PC-3 (cell line): ENCODE measurements around the gene TANC1. TPM values are rescaled to one million over a fixed set of nuclear protein-coding genes. Genes with fewer than 3 reads are reported as not detected.
A peak's percentile ranks its signal among the peaks of the same experiment; 100 is the strongest.

ENCODE experiments used
- ATAC-seq: fragments of 200-7000 bp; cut with Tn5 transposase; 2 replicates; pipeline ENCODE4 v1.9.1; 2020; ENCODE audit warnings: mild to moderate bottlenecking, moderate library complexity
- BruUV-seq: library from RNA; stranded (reverse); fragments of 400-500 nt; replicated peaks from 2 replicates; lab custom pipeline; 2021; lab: Mats Ljungman, UMichigan
- CTCF ChIA-PET: fragments of 300-600 bp; sonication (Branson Sonifier 250); formaldehyde crosslinking; loops from one replicate; lab custom pipeline; 2022; ENCODE audit warnings: antibody characterized with exemption; lab: Charles Lee
- POLR2A ChIA-PET: fragments of 300-600 bp; sonication (Branson Sonifier 250); formaldehyde crosslinking; loops from one replicate; lab custom pipeline; 2022; ENCODE audit warnings: antibody characterized with exemption; ENCODE audit not compliant: unreplicated experiment; lab: Charles Lee
- DNase-seq: peaks from one replicate; pipeline ENCODE4 v3.0.0-alpha.2; 2015
- H2AFZ ChIP-seq: fragments of 300-600 bp; sonication (generic); 2 replicates; pipeline ENCODE4 v1.6.0; 2016; ENCODE audit warnings: antibody characterized with exemption, low read length
- H3F3A ChIP-seq: fragments of 300-600 bp; sonication (generic); one replicate; pipeline ENCODE4 v1.6.0; 2017; ENCODE audit warnings: antibody characterized with exemption, low read length, control low read depth, mild to moderate bottlenecking; ENCODE audit not compliant: unreplicated experiment
- H3K27ac ChIP-seq: fragments of 300-600 bp; sonication (generic); 2 replicates; pipeline ENCODE4 v1.5.1; 2016; ENCODE audit warnings: mild to moderate bottlenecking, low read length
- H3K27me3 ChIP-seq: fragments of 300-600 bp; sonication (generic); 2 replicates; pipeline ENCODE4 v1.6.1; 2016; ENCODE audit warnings: low read length, mixed read lengths
- H3K36me3 ChIP-seq: fragments of 300-600 bp; sonication (generic); 2 replicates; pipeline ENCODE4 v1.6.1; 2016; ENCODE audit warnings: low read depth, mixed run types, low read length, mixed read lengths
- H3K4me1 ChIP-seq: fragments of 300-600 bp; sonication (generic); 2 replicates; pipeline ENCODE4 v1.5.1; 2016; ENCODE audit warnings: low read length; ENCODE audit not compliant: insufficient read depth
- H3K4me2 ChIP-seq: fragments of 300-600 bp; sonication (generic); 2 replicates; pipeline ENCODE4 v1.6.0; 2016; ENCODE audit warnings: low read length
- H3K4me3 ChIP-seq: fragments of 300-600 bp; sonication (generic); 2 replicates; pipeline ENCODE4 v1.5.1; 2016; ENCODE audit warnings: mild to moderate bottlenecking, low read length, mixed read lengths
- H3K79me2 ChIP-seq: fragments of 300-600 bp; sonication (generic); 2 replicates; pipeline ENCODE4 v1.6.1; 2017; ENCODE audit warnings: low read length, mixed read lengths
- H3K9ac ChIP-seq: fragments of 300-600 bp; sonication (generic); 2 replicates; pipeline ENCODE4 v1.6.0; 2016; ENCODE audit warnings: mild to moderate bottlenecking, low read length
- H3K9me2 ChIP-seq: fragments of 300-600 bp; sonication (generic); replicated peaks from 2 replicates; pipeline ENCODE4 v1.6.1; 2016; ENCODE audit warnings: mixed run types, low read length, mixed read lengths
- H3K9me3 ChIP-seq: fragments of 300-600 bp; sonication (generic); 2 replicates; pipeline ENCODE4 v1.6.1; 2016; ENCODE audit warnings: low read length, mixed read lengths
- H4K20me1 ChIP-seq: fragments of 300-600 bp; sonication (generic); 2 replicates; pipeline ENCODE4 v1.6.1; 2016; ENCODE audit warnings: low read length, mixed read lengths
- EZH2 ChIP-seq: fragments of 300-600 bp; sonication (generic); IDR thresholded peaks from one replicate; pipeline ENCODE4 v1.6.1; 2017; ENCODE audit warnings: antibody characterized with exemption, mild to moderate bottlenecking, low read length; ENCODE audit not compliant: unreplicated experiment
- EZH2phosphoT487 ChIP-seq: fragments of 300-600 bp; sonication (generic); IDR thresholded peaks from 2 replicates; pipeline ENCODE4 v1.6.1; 2018; ENCODE audit warnings: mild to moderate bottlenecking, antibody characterized with exemption, low read length, borderline replicate concordance
- intact Hi-C: fragments of 100-400 bp; cut with micrococcal nuclease; formaldehyde crosslinking; loops from 2 replicates; pipeline ENCODE4 v1.9.0; 2023
- total RNA-seq: library from RNA; depleted of rRNA; stranded (reverse); fragments of >200 nt; gene quantifications from 2 replicates; pipeline ENCODE4 v1.2.3, GENCODE V29; 2014
- TF ChIP-seq, protein P1 (sequence below): fragments of 300-600 bp; sonication (generic); conservative IDR thresholded peaks from 2 replicates; pipeline ENCODE4 v1.5.1; 2017; ENCODE audit warnings: antibody characterized with exemption, low read depth, mild to moderate bottlenecking, low read length

Gene TANC1
- total RNA-seq, 1 experiment from 2014 or later, result 17.6 TPM

DNA sequence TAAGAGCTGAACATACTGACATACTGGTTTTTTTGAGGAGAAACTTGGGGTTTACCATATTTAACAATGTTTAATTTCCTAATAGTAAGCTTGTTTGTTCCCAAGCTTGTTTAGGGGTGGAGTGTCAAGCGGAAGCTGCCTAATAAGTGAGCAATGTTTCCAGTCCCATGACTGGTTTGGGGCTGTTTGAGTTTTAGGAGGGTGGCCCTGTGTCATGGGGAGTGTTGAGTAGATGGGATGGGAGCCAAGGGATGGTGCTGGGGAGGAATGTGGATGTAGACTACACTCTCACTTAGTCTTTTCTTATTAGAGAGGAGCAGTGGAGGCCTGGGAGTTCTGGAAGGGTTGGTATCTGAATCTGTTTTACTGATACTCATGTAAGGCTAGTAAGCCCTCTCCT, 128.5 kb downstream of the TANC1 start:
- H3K4me2 ChIP-seq, result no peak overlapping the region
- H4K20me1 ChIP-seq, result no peaks in the 10 kb centered on the region
- H3F3A ChIP-seq, result peaks cover 8% of the 10 kb centered on the region
- no peaks in the 10 kb centered on the region for H3K27me3 ChIP-seq
- H2AFZ ChIP-seq, result no peak overlapping the region
- ChIA-PET POLR2A (no interaction called here), CTCF (no interaction called here)
- intact Hi-C loops, result loop anchor here (5.0 kb wide), 1 partner anchor 130 kb away; the partner anchor contains the start of gene TANC1
- peak overlapping the region; percentile 98 for H3K27ac ChIP-seq
- no peak overlapping the region for H3K4me3 ChIP-seq
- DNase-seq, result peak; percentile 54
- peaks cover 61% of the 10 kb centered on the region for H3K4me1 ChIP-seq
- peak; percentile 2; the same call in 1 of the 2 replicates for ATAC-seq
- peaks cover 15% of the 10 kb centered on the region for H3K36me3 ChIP-seq
- H3K79me2 ChIP-seq, result peaks cover 34% of the 10 kb centered on the region
- no peaks in the 10 kb centered on the region for H3K9me2 ChIP-seq
- peak overlapping the region; percentile 70 for H3K9ac ChIP-seq
- peaks cover 9% of the 10 kb centered on the region; the same call in 1 of the 2 replicates for H3K9me3 ChIP-seq
- TF ChIP-seq, protein P1, sequence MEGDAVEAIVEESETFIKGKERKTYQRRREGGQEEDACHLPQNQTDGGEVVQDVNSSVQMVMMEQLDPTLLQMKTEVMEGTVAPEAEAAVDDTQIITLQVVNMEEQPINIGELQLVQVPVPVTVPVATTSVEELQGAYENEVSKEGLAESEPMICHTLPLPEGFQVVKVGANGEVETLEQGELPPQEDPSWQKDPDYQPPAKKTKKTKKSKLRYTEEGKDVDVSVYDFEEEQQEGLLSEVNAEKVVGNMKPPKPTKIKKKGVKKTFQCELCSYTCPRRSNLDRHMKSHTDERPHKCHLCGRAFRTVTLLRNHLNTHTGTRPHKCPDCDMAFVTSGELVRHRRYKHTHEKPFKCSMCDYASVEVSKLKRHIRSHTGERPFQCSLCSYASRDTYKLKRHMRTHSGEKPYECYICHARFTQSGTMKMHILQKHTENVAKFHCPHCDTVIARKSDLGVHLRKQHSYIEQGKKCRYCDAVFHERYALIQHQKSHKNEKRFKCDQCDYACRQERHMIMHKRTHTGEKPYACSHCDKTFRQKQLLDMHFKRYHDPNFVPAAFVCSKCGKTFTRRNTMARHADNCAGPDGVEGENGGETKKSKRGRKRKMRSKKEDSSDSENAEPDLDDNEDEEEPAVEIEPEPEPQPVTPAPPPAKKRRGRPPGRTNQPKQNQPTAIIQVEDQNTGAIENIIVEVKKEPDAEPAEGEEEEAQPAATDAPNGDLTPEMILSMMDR, result no peak
- TF ChIP-seq EZH2 (no peak), EZH2phosphoT487 (no peak)
- no TSS peak for BruUV-seq

DNA sequence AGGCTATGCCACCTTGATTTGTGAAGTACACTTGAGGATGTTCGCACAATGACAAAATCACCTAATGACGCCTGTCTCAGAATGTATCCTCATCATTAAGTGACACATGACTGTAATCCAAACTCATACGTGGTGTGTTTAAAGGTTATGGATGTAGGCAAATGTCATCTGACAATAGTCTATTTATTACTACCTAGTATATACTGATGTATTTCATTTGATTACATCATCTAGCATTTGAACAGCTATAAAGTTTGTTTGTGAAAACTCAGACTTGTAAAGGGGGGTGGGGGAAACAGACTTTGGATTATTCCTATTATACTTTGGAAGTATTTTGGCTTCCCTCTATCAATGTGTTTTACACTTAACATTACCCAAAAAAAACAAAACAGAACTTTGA, 129.9 kb downstream of the TANC1 start:
- POLR2A ChIA-PET, result interaction anchor here (0.6 to 1.2 kb wide), 3 partner anchors 21 to 187 kb away, joined by 3 to 7 read pairs (median 4); no protein-coding TSS in a partner anchor
- peak overlapping the region; percentile 76 for H3K9ac ChIP-seq
- H2AFZ ChIP-seq, result no peak overlapping the region
- ATAC-seq, result peak; percentile 64
- no TSS peak for BruUV-seq
- H3F3A ChIP-seq, result peaks cover 8% of the 10 kb centered on the region
- H3K79me2 ChIP-seq, result peaks cover 27% of the 10 kb centered on the region
- DNase-seq, result peak; percentile 63
- peaks cover 47% of the 10 kb centered on the region for H3K4me1 ChIP-seq
- TF ChIP-seq, protein P1, result no peak
- TF ChIP-seq EZH2phosphoT487 (no peak), EZH2 (no peak)
- H3K4me3 ChIP-seq, result peak overlapping the region; percentile 47; the same call in 1 of the 2 replicates
- intact Hi-C loops, result loop anchor here (1.0 to 5.0 kb wide), 2 partner anchors 15 to 131 kb away; partner anchors contain the start of gene TANC1
- peak overlapping the region; percentile 98 for H3K27ac ChIP-seq
- CTCF ChIA-PET, result interaction anchor here (0.7 kb wide), 1 partner anchor 15 kb away, joined by 5 read pairs; no protein-coding TSS in a partner anchor
- peak overlapping the region; percentile 76 for H3K4me2 ChIP-seq
- no peaks in the 10 kb centered on the region for H4K20me1 ChIP-seq
- H3K9me2 ChIP-seq, result no peaks in the 10 kb centered on the region
- H3K27me3 ChIP-seq, result no peaks in the 10 kb centered on the region
- peaks cover 9% of the 10 kb centered on the region; the same call in 1 of the 2 replicates for H3K9me3 ChIP-seq
- H3K36me3 ChIP-seq, result peaks cover 15% of the 10 kb centered on the region

DNA sequence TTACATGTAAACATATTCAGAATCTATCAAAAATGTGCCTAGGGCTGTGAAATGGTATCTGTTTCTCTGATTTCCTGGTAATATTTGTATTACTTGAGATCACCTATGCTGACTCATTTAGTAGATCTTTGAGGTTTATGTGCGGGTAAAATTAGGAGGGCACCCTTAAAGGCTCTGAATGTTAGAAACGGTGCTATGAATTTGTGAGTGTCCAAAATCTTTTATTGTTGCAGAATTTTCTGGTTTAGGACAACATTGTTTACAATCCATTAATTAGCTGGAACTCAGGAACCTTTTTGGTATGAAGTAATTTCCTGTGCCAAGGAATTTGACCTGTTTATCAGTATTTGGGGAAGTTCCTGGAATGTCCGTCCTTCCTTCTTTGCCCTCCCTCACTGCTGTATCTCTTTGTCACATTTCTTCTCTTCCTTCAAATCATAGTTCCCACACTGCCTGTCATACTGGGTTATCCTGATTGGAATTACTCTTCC, 130.5 kb downstream of the TANC1 start:
- H2AFZ ChIP-seq, result peak overlapping the region; percentile 27; the same call in 1 of the 2 replicates
- intact Hi-C loops, result loop anchor here (1.0 to 5.0 kb wide), 2 partner anchors 16 to 132 kb away; partner anchors contain the start of gene TANC1
- ChIA-PET POLR2A (interaction anchor here (1.2 kb wide), 1 partner anchor 26 kb away, joined by 3 read pairs; no protein-coding TSS in a partner anchor), CTCF (no interaction called here)
- H3K27me3 ChIP-seq, result no peaks in the 10 kb centered on the region
- no peak for TF ChIP-seq EZH2
- no peak for TF ChIP-seq EZH2phosphoT487
- TF ChIP-seq, protein P1, result no peak
- H3K79me2 ChIP-seq, result peaks cover 27% of the 10 kb centered on the region
- peak overlapping the region; percentile 98 for H3K27ac ChIP-seq
- peak overlapping the region; percentile 76 for H3K4me2 ChIP-seq
- peak overlapping the region; percentile 47 for H3K4me3 ChIP-seq
- peak; percentile 91 for DNase-seq
- peaks cover 9% of the 10 kb centered on the region; the same call in 1 of the 2 replicates for H3K9me3 ChIP-seq
- H3K36me3 ChIP-seq, result peaks cover 15% of the 10 kb centered on the region
- BruUV-seq, result no TSS peak
- peak overlapping the region; percentile 76 for H3K9ac ChIP-seq
- peaks cover 8% of the 10 kb centered on the region for H3F3A ChIP-seq
- H4K20me1 ChIP-seq, result no peaks in the 10 kb centered on the region
- peaks cover 41% of the 10 kb centered on the region for H3K4me1 ChIP-seq
- no peaks in the 10 kb centered on the region for H3K9me2 ChIP-seq
- peak; percentile 71 for ATAC-seq
